Esophagus (tissue), 2 donors: Measurements from ENCODE around the gene GOLPH3L. TPM values are rescaled to one million over a fixed set of nuclear protein-coding genes. Genes with fewer than 3 reads are reported as not detected.
"Not testable (repeated sequence)": the region's sequence is repeated elsewhere in the genome, so short reads cannot be mapped to it uniquely, and the experiment has no call there.

Experiments
- H3K27ac ChIP-seq, 2 donors: one replicate each; pipeline ENCODE4 v1.5.1; 2013; ENCODE audit warnings: low read depth in 2 of 2, mild to moderate bottlenecking in 2 of 2, inconsistent platforms in 1 of 2, low read length in 1 of 2, moderate library complexity in 1 of 2
- H3K27me3 ChIP-seq, 2 donors: one replicate each; pipeline ENCODE4 v1.6.1; 2013; ENCODE audit warnings: low read length in 2 of 2, control low read depth in 1 of 2, mild to moderate bottlenecking in 1 of 2; ENCODE audit not compliant: insufficient read depth in 2 of 2, control insufficient read depth in 1 of 2
- H3K36me3 ChIP-seq, 2 donors: one replicate each; pipeline ENCODE4 v1.6.1; 2013; ENCODE audit warnings: low read length in 1 of 2; ENCODE audit not compliant: control insufficient read depth in 2 of 2, insufficient read depth in 2 of 2
- H3K4me1 ChIP-seq, 2 donors: one replicate each; pipeline ENCODE4 v1.6.1; 2013; ENCODE audit warnings: low read length in 1 of 2; ENCODE audit not compliant: control insufficient read depth in 2 of 2, insufficient read depth in 2 of 2
- H3K4me3 ChIP-seq, 2 donors: one replicate each; pipeline ENCODE4 v1.5.1; 2013; ENCODE audit warnings: low read length in 2 of 2, mild to moderate bottlenecking in 2 of 2, low read depth in 1 of 2, moderate library complexity in 1 of 2
- H3K9me3 ChIP-seq, 2 donors: one replicate each; pipeline ENCODE4 v1.6.1; 2013; ENCODE audit warnings: mild to moderate bottlenecking in 2 of 2, low read depth in 1 of 2, low read length in 1 of 2, moderate library complexity in 1 of 2; ENCODE audit not compliant: control insufficient read depth in 2 of 2, insufficient read depth in 1 of 2
- WGBS, 2 donors: extraction: QIAGEN DNeasy Blood & Tissue Kit; methylation state at CpG; one replicate each; pipeline ENCODE4 v1.1.7; 2013; 5-methylcytosine and 5-hydroxymethylcytosine counted together
- polyA plus RNA-seq, 2 donors: library from polyadenylated mRNA; stranded (reverse); fragments of 200-250 nt; gene quantifications; one replicate each; pipeline ENCODE4 v1.2.3, GENCODE V29; 2013
- donor health status: healthy with polysubstance abuse.
- donor health status: Bipolar disorder and iron deficiency.

Gene GOLPH3L
- polyA plus RNA-seq = 10 to 100 TPM; 20.3 to 27.0 TPM

DNA sequence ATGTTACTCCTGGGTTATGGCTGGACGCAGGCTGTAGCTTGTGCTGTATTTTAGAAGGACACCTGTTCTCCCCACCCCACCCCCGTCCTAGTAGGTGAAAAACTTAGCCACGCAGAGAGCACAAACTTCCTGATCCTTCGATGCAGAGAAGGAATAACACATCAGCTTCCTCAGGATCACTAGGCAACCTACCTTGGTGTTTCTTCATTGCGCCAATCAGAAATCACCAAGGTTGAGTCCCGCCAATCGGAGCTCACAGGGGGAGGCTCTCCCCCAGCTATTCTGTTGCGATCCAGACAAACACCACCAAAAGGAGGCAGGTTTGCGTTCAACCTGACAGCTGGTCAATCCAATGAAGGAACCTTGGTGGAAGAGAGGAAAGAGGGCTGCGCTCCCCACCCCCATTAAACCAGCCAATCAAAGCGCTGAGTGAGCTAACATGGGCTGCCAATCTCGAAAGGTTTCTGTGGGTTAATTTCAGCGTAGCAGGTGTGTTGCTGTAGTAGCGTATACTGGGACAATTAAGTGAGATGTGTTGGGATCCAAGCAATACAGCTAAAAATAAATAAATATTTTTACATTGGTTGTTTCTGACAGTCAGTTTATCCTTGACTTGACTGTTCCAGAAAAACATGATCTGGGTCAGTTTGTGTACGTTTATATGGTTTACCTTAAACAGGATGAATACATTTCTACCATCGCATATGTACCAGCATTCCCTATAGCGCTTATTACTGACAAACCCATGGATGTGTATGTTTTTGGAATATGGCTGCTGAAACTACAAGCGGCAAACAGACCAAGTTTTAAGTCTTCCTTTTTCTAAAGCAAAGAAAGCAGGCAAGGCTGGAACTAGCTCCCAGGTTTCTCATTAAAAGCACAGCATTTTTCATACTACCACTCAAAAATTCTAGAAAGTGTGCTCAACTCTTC, at the start of gene GOLPH3L:
TSS of gene GOLPH3L (minus strand) at position 160 of the 933 bp plus-strand sequence. CDS start 2,316 bp downstream, outside the sequence.
- 1 to 3% methylated on average over 18 of the region's 18 CpGs for WGBS, 2 donors
- Histone ChIP-seq H3K9me3 (no peaks in the 10 kb centered on the region), H3K4me1 (no peaks in the 10 kb centered on the region), H3K27me3 (no peaks in the 10 kb centered on the region), H3K27ac (peak within 1 kb of the TSS; percentile 81 to 93), H3K36me3 (no peaks in the 10 kb centered on the region), H3K4me3 (peak within 1 kb of the TSS; percentile 52 to 87)

DNA sequence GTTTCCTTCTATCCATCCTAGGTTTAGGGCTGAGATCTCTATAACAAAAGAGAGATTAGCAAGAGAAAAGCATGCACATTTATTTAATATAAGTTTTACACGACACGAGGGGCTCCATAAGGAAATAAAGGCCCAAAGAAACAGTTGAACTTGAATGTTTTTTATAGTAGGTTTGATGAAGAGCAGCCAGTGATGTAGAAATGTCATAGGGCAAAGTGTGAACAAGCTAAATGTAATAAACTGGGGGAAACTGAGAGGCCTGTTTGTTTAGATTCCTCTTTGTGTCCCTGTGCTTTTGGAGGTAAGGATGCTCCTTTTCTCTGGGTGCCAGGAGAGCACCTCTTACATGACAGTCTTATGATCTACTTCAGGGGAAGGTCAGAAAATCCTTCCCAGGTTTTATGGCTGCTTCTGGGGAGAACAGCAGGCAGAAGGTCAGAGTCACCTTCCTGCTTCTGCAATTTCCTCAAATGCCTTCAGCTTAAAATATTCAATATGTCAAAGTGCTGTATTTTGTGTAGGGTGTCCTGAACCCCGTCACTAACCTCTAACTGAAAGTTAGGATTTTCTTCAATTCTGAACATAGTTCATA, 33.3 kb upstream of the GOLPH3L start:
- no peak overlapping the region for H3K4me3 ChIP-seq
- no peaks in the 10 kb centered on the region for H3K27me3 ChIP-seq
- no peaks in the 10 kb centered on the region for H3K9me3 ChIP-seq
- H3K27ac ChIP-seq = no peak overlapping the region
- 74 to 82% methylated on average over 3 of the region's 3 CpGs for WGBS, 2 donors
- no peaks in the 10 kb centered on the region for H3K36me3 ChIP-seq
- no peaks in the 10 kb centered on the region for H3K4me1 ChIP-seq

DNA sequence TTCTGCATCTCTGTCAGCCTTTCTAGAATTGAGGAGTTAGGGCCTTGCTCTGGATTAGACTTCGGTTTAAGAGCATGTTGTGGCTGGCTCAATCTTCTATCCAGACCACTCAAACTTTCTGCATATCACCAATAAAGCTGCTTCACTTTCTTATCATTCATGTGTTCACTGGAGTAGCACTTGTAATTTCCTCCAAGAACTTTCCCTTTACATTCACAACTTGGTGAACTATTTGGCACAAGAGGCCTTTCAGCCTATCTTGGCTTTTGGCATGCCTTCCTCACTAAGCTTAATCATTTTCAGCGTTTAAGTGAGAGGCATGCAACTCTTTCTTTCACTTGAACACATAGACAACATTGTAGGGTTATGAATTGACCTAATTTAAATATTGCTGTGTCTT, 27.4 kb upstream of the GOLPH3L start:
- Histone ChIP-seq H3K36me3 (no peaks in the 10 kb centered on the region), H3K9me3 (peaks cover 0 to 2% of the 10 kb centered on the region in 2 donors), H3K27me3 (no peaks in the 10 kb centered on the region), H3K4me3 (no peak overlapping the region), H3K27ac (no peak overlapping the region), H3K4me1 (no peaks in the 10 kb centered on the region)
- 68 to 72% methylated on average over 2 of the region's 2 CpGs for WGBS, 2 donors

- Histone ChIP-seq H3K36me3 (no peaks in the 10 kb centered on the region), H3K9me3 (peaks cover 0 to 2% of the 10 kb centered on the region in 2 donors), H3K27ac (no peak within 1 kb of the TSS), H3K27me3 (no peaks in the 10 kb centered on the region), H3K4me3 (no peak within 1 kb of the TSS), H3K4me1 (no peaks in the 10 kb centered on the region)
- WGBS, 2 donors = 97% methylated on average over 24 of the region's 24 CpGs
These were observed 23.7 kb upstream of the GOLPH3L start, which contains the start of gene HORMAD1 for GRCh38 chr1:150720703-150721102. TSS of gene HORMAD1 (minus strand) at chr1:150720895. CDS start at chr1:150719505, 1,390 bp downstream.

DNA sequence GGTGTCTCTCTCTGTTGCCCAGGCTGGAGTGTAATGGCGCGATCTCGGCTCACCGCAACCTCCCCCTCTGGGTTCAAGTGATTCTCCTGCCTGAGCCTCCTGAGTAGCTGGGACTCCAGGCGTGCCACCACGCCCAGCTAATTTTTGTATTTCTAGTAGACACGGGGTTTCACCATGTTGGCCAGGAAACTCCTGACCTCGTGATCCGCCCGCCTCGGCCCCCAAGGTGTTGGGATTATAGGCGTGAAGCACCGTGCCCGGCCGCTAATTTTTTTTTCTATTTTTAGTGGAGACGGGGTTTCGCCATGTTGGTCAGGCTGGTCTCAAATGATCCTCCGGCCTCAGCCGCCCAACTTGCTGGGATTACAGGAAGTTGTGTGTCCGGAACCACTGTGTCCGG, 23.1 kb upstream of the GOLPH3L start:
- H3K4me1 ChIP-seq = no peaks in the 10 kb centered on the region
- H3K36me3 ChIP-seq = no peaks in the 10 kb centered on the region
- WGBS, 2 donors = 96% methylated on average over 21 of the region's 21 CpGs
- peaks cover 0 to 2% of the 10 kb centered on the region in 2 donors for H3K9me3 ChIP-seq
- no peak overlapping the region for H3K4me3 ChIP-seq
- H3K27me3 ChIP-seq = no peaks in the 10 kb centered on the region
- H3K27ac ChIP-seq = no peak overlapping the region

- no peak overlapping the region for H3K27ac ChIP-seq
- WGBS, 2 donors = 77 to 85% methylated on average over 11 of the region's 11 CpGs
These were observed 21.4 kb upstream of the GOLPH3L start for GRCh38 chr1:150718225-150718891.

GRCh38 chr1:150709031-150709430, 12.1 kb upstream of the GOLPH3L start:
- not testable (repeated sequence) for H3K4me1 ChIP-seq, H3K27ac ChIP-seq, H3K9me3 ChIP-seq, H3K27me3 ChIP-seq, H3K36me3 ChIP-seq, H3K4me3 ChIP-seq
- 67 to 69% methylated on average over 1 of the region's 1 CpG for WGBS, 2 donors

More at GRCh38 chr1:150718225-150718891, 21.4 kb upstream of the GOLPH3L start:
- H3K27me3 ChIP-seq = no peaks in the 10 kb centered on the region
- H3K4me3 ChIP-seq = no peak overlapping the region
- H3K9me3 ChIP-seq = peaks cover 0 to 2% of the 10 kb centered on the region in 2 donors
- H3K4me1 ChIP-seq = no peaks in the 10 kb centered on the region
- H3K36me3 ChIP-seq = no peaks in the 10 kb centered on the region

GRCh38 chr1:150708595-150708994, 11.6 kb upstream of the GOLPH3L start:
- no peaks in the 10 kb centered on the region for H3K36me3 ChIP-seq
- H3K4me1 ChIP-seq = no peaks in the 10 kb centered on the region
- H3K4me3 ChIP-seq = no peak overlapping the region
- no peak overlapping the region for H3K27ac ChIP-seq
- H3K9me3 ChIP-seq = no peaks in the 10 kb centered on the region
- no peaks in the 10 kb centered on the region for H3K27me3 ChIP-seq
- WGBS, 2 donors = 92 to 95% methylated on average over 2 of the region's 2 CpGs

DNA sequence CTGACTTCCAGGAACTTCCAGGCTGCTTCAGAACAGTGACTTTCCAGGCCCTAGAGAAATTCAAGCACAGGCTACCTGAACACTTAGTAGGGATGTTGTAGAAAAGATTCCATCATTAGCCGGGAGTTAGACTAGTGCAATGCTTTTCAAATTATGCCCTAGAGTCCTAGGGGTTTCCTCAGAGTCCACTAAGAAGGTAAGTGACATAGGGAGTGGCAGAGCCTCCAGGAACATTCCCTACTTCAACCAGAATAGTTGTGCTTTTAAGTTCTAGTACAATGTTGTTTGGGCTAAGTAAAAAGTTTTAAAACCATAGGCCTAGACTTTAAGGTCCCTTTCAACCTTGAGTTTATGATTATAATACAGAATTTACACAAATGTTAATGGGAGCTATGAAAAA, 9.1 kb upstream of the GOLPH3L start:
- 92 to 97% methylated on average over 1 of the region's 1 CpG for WGBS, 2 donors
- no peak overlapping the region for H3K27ac ChIP-seq
- no peaks in the 10 kb centered on the region for H3K27me3 ChIP-seq
- no peaks in the 10 kb centered on the region for H3K4me1 ChIP-seq
- H3K36me3 ChIP-seq = no peaks in the 10 kb centered on the region
- no peak overlapping the region for H3K4me3 ChIP-seq
- H3K9me3 ChIP-seq = no peaks in the 10 kb centered on the region
